ENCODE results near the gene OR2J2.
"Not testable (repeated sequence)": the region's sequence is repeated elsewhere in the genome, so short reads cannot be mapped to it uniquely, and the experiment has no call there.

Gene OR2J2

GRCh38 chr6:29153083-29153482, 17.6 kb upstream of the OR2J2 start:
- no peak overlapping the region for H2AFZ ChIP-seq (ENCODE audit: low read depth)
- TF ChIP-seq CTCF (conservative IDR thresholded peaks at IDR 0.05; ENCODE audit: low read depth, low read length) = no peak

GRCh38 chr6:29155182-29155581, 15.5 kb upstream of the OR2J2 start:
- H3K27me3 ChIP-seq (ENCODE audit: insufficient read depth, low read depth); H3K4me1 ChIP-seq (ENCODE audit: low read depth, poor library complexity, severe bottlenecking); H4K20me1 ChIP-seq (ENCODE audit: insufficient read depth); H2AFZ ChIP-seq (ENCODE audit: low read depth); H3K4me3 ChIP-seq (IDR thresholded peaks at IDR 0.05; ENCODE audit: insufficient read depth, low read depth, low read length); H3K27ac ChIP-seq; H3K36me3 ChIP-seq (ENCODE audit: insufficient read depth); H3K4me2 ChIP-seq; H3K79me2 ChIP-seq (ENCODE audit: insufficient read depth, low read depth); H3K9ac ChIP-seq: not testable (repeated sequence)

More at GRCh38 chr6:29153083-29153482, 17.6 kb upstream of the OR2J2 start:
- no peak overlapping the region for H3K4me3 ChIP-seq (IDR thresholded peaks at IDR 0.05; ENCODE audit: insufficient read depth, low read depth, low read length)
- no peak overlapping the region for H3K9ac ChIP-seq
- H4K20me1 ChIP-seq (ENCODE audit: insufficient read depth) = no peaks in the 10 kb centered on the region
- H3K27me3 ChIP-seq (ENCODE audit: insufficient read depth, low read depth) = no peaks in the 10 kb centered on the region
- no peak overlapping the region for H3K4me2 ChIP-seq
- H3K27ac ChIP-seq = no peak overlapping the region
- H3K79me2 ChIP-seq (ENCODE audit: insufficient read depth, low read depth) = no peaks in the 10 kb centered on the region
- H3K4me1 ChIP-seq (ENCODE audit: low read depth, poor library complexity, severe bottlenecking) = no peaks in the 10 kb centered on the region
- no peaks in the 10 kb centered on the region for H3K36me3 ChIP-seq (ENCODE audit: insufficient read depth)

- H4K20me1 ChIP-seq (ENCODE audit: insufficient read depth); H3K4me3 ChIP-seq (IDR thresholded peaks at IDR 0.05; ENCODE audit: insufficient read depth, low read depth, low read length); H3K9ac ChIP-seq; H3K27ac ChIP-seq; H3K27me3 ChIP-seq (ENCODE audit: insufficient read depth, low read depth); H2AFZ ChIP-seq (ENCODE audit: low read depth); H3K4me2 ChIP-seq; H3K79me2 ChIP-seq (ENCODE audit: insufficient read depth, low read depth); H3K36me3 ChIP-seq (ENCODE audit: insufficient read depth); H3K4me1 ChIP-seq (ENCODE audit: low read depth, poor library complexity, severe bottlenecking): not testable (repeated sequence)
These were observed 10.8 kb upstream of the OR2J2 start for GRCh38 chr6:29159922-29160321.

GRCh38 chr6:29165571-29165970, 5.1 kb upstream of the OR2J2 start:
- not testable (repeated sequence) for H3K27me3 ChIP-seq (ENCODE audit: insufficient read depth, low read depth); H3K27ac ChIP-seq; H3K4me3 ChIP-seq (IDR thresholded peaks at IDR 0.05; ENCODE audit: insufficient read depth, low read depth, low read length)

GRCh38 chr6:29171736-29172135, 1.0 kb downstream of the OR2J2 start:
- no peak overlapping the region for H3K9ac ChIP-seq
- H3K4me3 ChIP-seq (IDR thresholded peaks at IDR 0.05; ENCODE audit: insufficient read depth, low read depth, low read length) = no peak overlapping the region
- no peaks in the 10 kb centered on the region for H3K4me1 ChIP-seq (ENCODE audit: low read depth, poor library complexity, severe bottlenecking)
- TF ChIP-seq CTCF (conservative IDR thresholded peaks at IDR 0.05; ENCODE audit: low read depth, low read length) = no peak
- H3K27ac ChIP-seq = no peak overlapping the region
- H3K36me3 ChIP-seq (ENCODE audit: insufficient read depth) = no peaks in the 10 kb centered on the region
- no peaks in the 10 kb centered on the region for H3K79me2 ChIP-seq (ENCODE audit: insufficient read depth, low read depth)
- H3K4me2 ChIP-seq = no peak overlapping the region
- no peaks in the 10 kb centered on the region for H3K27me3 ChIP-seq (ENCODE audit: insufficient read depth, low read depth)
- no peak overlapping the region for H2AFZ ChIP-seq (ENCODE audit: low read depth)
- no peaks in the 10 kb centered on the region for H4K20me1 ChIP-seq (ENCODE audit: insufficient read depth)

More at GRCh38 chr6:29165571-29165970, 5.1 kb upstream of the OR2J2 start:
- not testable (repeated sequence) for H3K4me2 ChIP-seq; H4K20me1 ChIP-seq (ENCODE audit: insufficient read depth); H2AFZ ChIP-seq (ENCODE audit: low read depth); H3K36me3 ChIP-seq (ENCODE audit: insufficient read depth); H3K9ac ChIP-seq; H3K79me2 ChIP-seq (ENCODE audit: insufficient read depth, low read depth); H3K4me1 ChIP-seq (ENCODE audit: low read depth, poor library complexity, severe bottlenecking)

- Histone ChIP-seq H3K36me3 (ENCODE audit: insufficient read depth) (no peaks in the 10 kb centered on the region), H3K4me3 (IDR thresholded peaks at IDR 0.05; ENCODE audit: insufficient read depth, low read depth, low read length) (no peak overlapping the region), H3K4me1 (ENCODE audit: low read depth, poor library complexity, severe bottlenecking) (no peaks in the 10 kb centered on the region), H3K27me3 (ENCODE audit: insufficient read depth, low read depth) (no peaks in the 10 kb centered on the region), H2AFZ (ENCODE audit: low read depth) (no peak overlapping the region), H3K79me2 (ENCODE audit: insufficient read depth, low read depth) (no peaks in the 10 kb centered on the region), H4K20me1 (ENCODE audit: insufficient read depth) (no peaks in the 10 kb centered on the region), H3K27ac (no peak overlapping the region), H3K4me2 (no peak overlapping the region), H3K9ac (no peak overlapping the region)
- no peak for TF ChIP-seq CTCF (conservative IDR thresholded peaks at IDR 0.05; ENCODE audit: low read depth, low read length)
These were observed 12.9 kb downstream of the OR2J2 start for GRCh38 chr6:29183594-29183993.

- H3K4me1 ChIP-seq (ENCODE audit: low read depth, poor library complexity, severe bottlenecking); H3K27me3 ChIP-seq (ENCODE audit: insufficient read depth, low read depth): not testable (repeated sequence)
These were observed 18.0 kb downstream of the OR2J2 start for GRCh38 chr6:29188659-29189058.

More at GRCh38 chr6:29188659-29189058, 18.0 kb downstream of the OR2J2 start:
- not testable (repeated sequence) for H3K79me2 ChIP-seq (ENCODE audit: insufficient read depth, low read depth); H3K4me3 ChIP-seq (IDR thresholded peaks at IDR 0.05; ENCODE audit: insufficient read depth, low read depth, low read length); H2AFZ ChIP-seq (ENCODE audit: low read depth); H3K36me3 ChIP-seq (ENCODE audit: insufficient read depth); H3K27ac ChIP-seq; H3K4me2 ChIP-seq; H4K20me1 ChIP-seq (ENCODE audit: insufficient read depth); H3K9ac ChIP-seq
